NCI-H2029 treated with DMSO at 0.1 percent for 48 hours (cell line): Measurements from ENCODE around the gene FAM117B.

Experiments used
- DNase-seq: peaks from one replicate; lab custom pipeline; 2025; lab: John Stamatoyannopoulos, UW

The FAM117B gene

GRCh38 chr2:202634556-202635427 is at the start of gene FAM117B:
TSS of gene FAM117B (plus strand) at chr2:202634969. CDS start at chr2:202635188, 219 bp downstream.
- peak; percentile 78 for DNase-seq

- DNase-seq: peak; percentile 75
These were observed 45.9 kb upstream of the FAM117B start for GRCh38 chr2:202588647-202589581.

- no peak for DNase-seq
These were observed 45.2 kb upstream of the FAM117B start for GRCh38 chr2:202589582-202589949.

GRCh38 chr2:202592566-202592965 is 42.2 kb upstream of the FAM117B start:
- DNase-seq: no peak

GRCh38 chr2:202599105-202599504 is 35.7 kb upstream of the FAM117B start:
- no peak for DNase-seq

- DNase-seq: no peak
These were observed 34.9 kb upstream of the FAM117B start for GRCh38 chr2:202599911-202600310.

- no peak for DNase-seq
These were observed 30.1 kb upstream of the FAM117B start for GRCh38 chr2:202604699-202605098.

GRCh38 chr2:202605174-202605573 is 29.6 kb upstream of the FAM117B start:
- no peak for DNase-seq

- DNase-seq: no peak
These were observed 26.5 kb upstream of the FAM117B start for GRCh38 chr2:202608142-202608852.

- no peak for DNase-seq
These were observed 25.2 kb upstream of the FAM117B start for GRCh38 chr2:202609381-202610145.

- no peak for DNase-seq
These were observed 24.4 kb upstream of the FAM117B start for GRCh38 chr2:202610380-202610779.

GRCh38 chr2:202612145-202612544 is 22.6 kb upstream of the FAM117B start:
- DNase-seq: no peak

- DNase-seq: no peak
These were observed 21.3 kb upstream of the FAM117B start for GRCh38 chr2:202613479-202613878.

- DNase-seq: no peak
These were observed 10.6 kb upstream of the FAM117B start for GRCh38 chr2:202624133-202624532.

GRCh38 chr2:202627042-202627441 is 7.7 kb upstream of the FAM117B start:
- no peak for DNase-seq

- no peak for DNase-seq
These were observed 6.0 kb upstream of the FAM117B start for GRCh38 chr2:202628646-202629198.

- DNase-seq: no peak
These were observed 2.0 kb upstream of the FAM117B start for GRCh38 chr2:202632682-202633290.

- DNase-seq: no peak
These were observed 1.3 kb upstream of the FAM117B start for GRCh38 chr2:202633470-202633869.

- peak; percentile 19 for DNase-seq
These were observed 851 bp downstream of the FAM117B start for GRCh38 chr2:202635428-202636212.

- DNase-seq: no peak
These were observed 1.4 kb downstream of the FAM117B start for GRCh38 chr2:202636213-202636513.
